ENCODE data around the gene ADISSP. TPM values are rescaled to one million over a fixed set of nuclear protein-coding genes. Genes with fewer than 3 reads are reported as not detected.
A peak's percentile ranks its signal among the peaks of the same experiment; 100 is the strongest.

The ADISSP gene
- total and polyA plus RNA-seq, 2 of the 13 experiments (the other 11 are each of a cell fraction or from before 2014, with no cell fraction given) = 38.3 to 90.6 TPM

DNA sequence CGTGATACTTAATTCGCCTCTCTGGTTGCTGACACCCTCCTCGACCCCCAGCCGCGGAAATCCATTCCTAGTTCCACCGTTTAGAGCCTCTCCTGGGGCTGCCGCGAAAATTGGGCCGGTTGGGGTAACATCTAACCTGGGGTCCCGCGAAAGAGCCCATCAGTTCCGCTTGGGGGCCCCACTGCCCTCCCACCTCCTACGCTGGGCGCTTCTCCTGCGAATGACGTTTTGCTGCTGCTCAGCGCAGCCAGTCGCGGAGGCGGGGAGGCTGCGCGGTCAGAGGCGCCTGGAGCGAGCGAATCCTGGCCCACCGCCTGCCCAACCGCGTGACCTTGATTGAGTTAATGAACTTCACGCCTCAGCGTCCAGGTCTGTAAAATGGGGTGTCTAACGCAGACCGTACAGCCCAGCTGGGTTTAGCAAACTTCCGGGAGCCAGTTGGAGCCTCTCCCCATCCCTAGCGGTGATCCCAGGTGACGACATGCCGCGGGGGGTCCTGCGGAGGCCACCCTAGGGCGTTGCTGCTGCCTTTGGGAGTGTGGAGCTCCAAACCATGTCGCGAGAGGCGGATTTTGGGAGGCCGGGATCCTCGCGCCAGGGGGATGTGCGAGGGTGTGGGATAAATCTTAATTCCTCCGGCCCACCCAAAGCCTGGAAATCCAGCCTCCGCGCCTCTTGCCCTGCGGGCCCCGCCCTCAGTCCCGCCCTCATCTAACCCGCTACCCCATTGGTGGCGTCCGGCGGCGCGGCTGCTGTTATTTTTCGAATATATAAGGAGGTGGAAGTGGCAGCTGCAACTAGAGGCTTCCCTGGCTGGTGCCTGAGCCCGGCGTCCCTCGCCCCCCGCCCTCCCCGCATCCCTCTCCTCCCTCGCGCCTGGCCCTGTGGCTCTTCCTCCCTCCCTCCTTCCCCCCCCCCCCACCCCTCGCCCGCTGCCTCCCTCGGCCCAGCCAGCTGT is 28.2 kb upstream of the ADISSP start, which contains the start of gene CDC25B (continued):
- TF ChIP-seq KAT2B (IDR thresholded peaks at IDR 0.05; ENCODE audit: borderline replicate concordance, low read depth, low read length) = no peak
- TF ChIP-seq, protein P1, sequence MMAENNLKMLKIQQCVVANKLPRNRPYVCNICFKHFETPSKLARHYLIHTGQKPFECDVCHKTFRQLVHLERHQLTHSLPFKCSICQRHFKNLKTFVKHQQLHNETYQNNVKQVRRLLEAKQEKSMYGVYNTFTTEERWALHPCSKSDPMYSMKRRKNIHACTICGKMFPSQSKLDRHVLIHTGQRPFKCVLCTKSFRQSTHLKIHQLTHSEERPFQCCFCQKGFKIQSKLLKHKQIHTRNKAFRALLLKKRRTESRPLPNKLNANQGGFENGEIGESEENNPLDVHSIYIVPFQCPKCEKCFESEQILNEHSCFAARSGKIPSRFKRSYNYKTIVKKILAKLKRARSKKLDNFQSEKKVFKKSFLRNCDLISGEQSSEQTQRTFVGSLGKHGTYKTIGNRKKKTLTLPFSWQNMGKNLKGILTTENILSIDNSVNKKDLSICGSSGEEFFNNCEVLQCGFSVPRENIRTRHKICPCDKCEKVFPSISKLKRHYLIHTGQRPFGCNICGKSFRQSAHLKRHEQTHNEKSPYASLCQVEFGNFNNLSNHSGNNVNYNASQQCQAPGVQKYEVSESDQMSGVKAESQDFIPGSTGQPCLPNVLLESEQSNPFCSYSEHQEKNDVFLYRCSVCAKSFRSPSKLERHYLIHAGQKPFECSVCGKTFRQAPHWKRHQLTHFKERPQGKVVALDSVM (CRISPR knock-in tag; IDR thresholded peaks at IDR 0.05) = peak; percentile 80
- TF ChIP-seq ZNF17 (CRISPR knock-in tag; IDR thresholded peaks at IDR 0.05) = no peak
- 0 out of 2 replicates have a peak, but pooled peaks have one; percentile 58 for TF ChIP-seq ZC3H13 (CRISPR knock-in tag; IDR thresholded peaks at IDR 0.05)
- peak; percentile 57; the same call in 1 of the 2 replicates for TF ChIP-seq ARNTL (CRISPR knock-in tag; IDR thresholded peaks at IDR 0.05)
- TF ChIP-seq AGO1 (IDR thresholded peaks at IDR 0.05; ENCODE audit: low read depth, low read length, poor library complexity, severe bottlenecking) = no peak
- no peak for TF ChIP-seq CHCHD3 (CRISPR knock-in tag; IDR thresholded peaks at IDR 0.05)
- TF ChIP-seq, protein P2, sequence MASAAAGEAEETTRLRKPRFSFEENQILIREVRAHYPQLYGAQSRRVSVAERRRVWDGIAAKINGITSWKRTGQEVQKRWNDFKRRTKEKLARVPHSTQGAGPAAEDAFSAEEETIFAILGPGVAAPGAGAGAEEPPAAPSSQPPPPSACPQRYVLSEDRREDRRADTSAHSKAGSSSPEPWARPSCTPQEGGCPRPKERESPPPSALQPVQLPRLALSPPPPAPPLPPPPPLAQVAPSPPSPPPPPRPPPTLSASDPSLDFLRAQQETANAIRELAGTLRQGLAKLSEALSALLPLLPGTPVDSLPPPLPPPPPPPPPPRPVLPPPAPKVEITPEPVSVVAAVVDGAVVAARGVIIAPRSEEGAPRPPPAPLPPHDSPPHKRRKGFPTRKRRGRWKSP (CRISPR knock-in tag; IDR thresholded peaks at IDR 0.05) = peak; percentile 77; the same call in 1 of the 2 replicates
- TF ChIP-seq NFE2L2 (IDR thresholded peaks at IDR 0.05; ENCODE audit: low read length) = no peak
- TF ChIP-seq NR2F2 (IDR thresholded peaks at IDR 0.05; ENCODE audit: borderline replicate concordance, low read depth) = peak; percentile 13; the same call in 1 of the 2 replicates
- TF ChIP-seq DMAP1 (CRISPR knock-in tag; IDR thresholded peaks at IDR 0.05) = peak; percentile 62; the same call in 1 of the 2 replicates
- TF ChIP-seq, protein P3, sequence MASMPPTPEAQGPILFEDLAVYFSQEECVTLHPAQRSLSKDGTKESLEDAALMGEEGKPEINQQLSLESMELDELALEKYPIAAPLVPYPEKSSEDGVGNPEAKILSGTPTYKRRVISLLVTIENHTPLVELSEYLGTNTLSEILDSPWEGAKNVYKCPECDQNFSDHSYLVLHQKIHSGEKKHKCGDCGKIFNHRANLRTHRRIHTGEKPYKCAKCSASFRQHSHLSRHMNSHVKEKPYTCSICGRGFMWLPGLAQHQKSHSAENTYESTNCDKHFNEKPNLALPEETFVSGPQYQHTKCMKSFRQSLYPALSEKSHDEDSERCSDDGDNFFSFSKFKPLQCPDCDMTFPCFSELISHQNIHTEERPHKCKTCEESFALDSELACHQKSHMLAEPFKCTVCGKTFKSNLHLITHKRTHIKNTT (CRISPR knock-in tag; IDR thresholded peaks at IDR 0.05) = no peak
- TF ChIP-seq CBFB (CRISPR knock-in tag; IDR thresholded peaks at IDR 0.05) = no peak; the same call in 1 of the 2 replicates
- peak; percentile 61 for TF ChIP-seq HNRNPLL (IDR thresholded peaks at IDR 0.05; ENCODE audit: low read depth, low read length, poor library complexity, severe bottlenecking)
- no peak for TF ChIP-seq ZNF841 (CRISPR knock-in tag; IDR thresholded peaks at IDR 0.05; ENCODE audit: borderline replicate concordance)
- no peak; the same call in 1 of the 2 replicates for TF ChIP-seq CCDC6 (CRISPR knock-in tag; IDR thresholded peaks at IDR 0.05)
- no peak; the same call in 1 of the 2 replicates for TF ChIP-seq CBX5 (CRISPR knock-in tag; IDR thresholded peaks at IDR 0.05; ENCODE audit: borderline replicate concordance)
- TF ChIP-seq, protein P4, sequence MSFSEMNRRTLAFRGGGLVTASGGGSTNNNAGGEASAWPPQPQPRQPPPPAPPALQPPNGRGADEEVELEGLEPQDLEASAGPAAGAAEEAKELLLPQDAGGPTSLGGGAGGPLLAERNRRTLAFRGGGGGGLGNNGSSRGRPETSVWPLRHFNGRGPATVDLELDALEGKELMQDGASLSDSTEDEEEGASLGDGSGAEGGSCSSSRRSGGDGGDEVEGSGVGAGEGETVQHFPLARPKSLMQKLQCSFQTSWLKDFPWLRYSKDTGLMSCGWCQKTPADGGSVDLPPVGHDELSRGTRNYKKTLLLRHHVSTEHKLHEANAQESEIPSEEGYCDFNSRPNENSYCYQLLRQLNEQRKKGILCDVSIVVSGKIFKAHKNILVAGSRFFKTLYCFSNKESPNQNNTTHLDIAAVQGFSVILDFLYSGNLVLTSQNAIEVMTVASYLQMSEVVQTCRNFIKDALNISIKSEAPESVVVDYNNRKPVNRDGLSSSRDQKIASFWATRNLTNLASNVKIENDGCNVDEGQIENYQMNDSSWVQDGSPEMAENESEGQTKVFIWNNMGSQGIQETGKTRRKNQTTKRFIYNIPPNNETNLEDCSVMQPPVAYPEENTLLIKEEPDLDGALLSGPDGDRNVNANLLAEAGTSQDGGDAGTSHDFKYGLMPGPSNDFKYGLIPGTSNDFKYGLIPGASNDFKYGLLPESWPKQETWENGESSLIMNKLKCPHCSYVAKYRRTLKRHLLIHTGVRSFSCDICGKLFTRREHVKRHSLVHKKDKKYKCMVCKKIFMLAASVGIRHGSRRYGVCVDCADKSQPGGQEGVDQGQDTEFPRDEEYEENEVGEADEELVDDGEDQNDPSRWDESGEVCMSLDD (CRISPR knock-in tag; IDR thresholded peaks at IDR 0.05; ENCODE audit: borderline replicate concordance) = peak; percentile 33; the same call in 1 of the 2 replicates
- TF ChIP-seq, protein P5, sequence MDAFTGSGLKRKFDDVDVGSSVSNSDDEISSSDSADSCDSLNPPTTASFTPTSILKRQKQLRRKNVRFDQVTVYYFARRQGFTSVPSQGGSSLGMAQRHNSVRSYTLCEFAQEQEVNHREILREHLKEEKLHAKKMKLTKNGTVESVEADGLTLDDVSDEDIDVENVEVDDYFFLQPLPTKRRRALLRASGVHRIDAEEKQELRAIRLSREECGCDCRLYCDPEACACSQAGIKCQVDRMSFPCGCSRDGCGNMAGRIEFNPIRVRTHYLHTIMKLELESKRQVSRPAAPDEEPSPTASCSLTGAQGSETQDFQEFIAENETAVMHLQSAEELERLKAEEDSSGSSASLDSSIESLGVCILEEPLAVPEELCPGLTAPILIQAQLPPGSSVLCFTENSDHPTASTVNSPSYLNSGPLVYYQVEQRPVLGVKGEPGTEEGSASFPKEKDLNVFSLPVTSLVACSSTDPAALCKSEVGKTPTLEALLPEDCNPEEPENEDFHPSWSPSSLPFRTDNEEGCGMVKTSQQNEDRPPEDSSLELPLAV (CRISPR knock-in tag; conservative IDR thresholded peaks at IDR 0.05; ENCODE audit: low read depth) = no peak

Data from HepG2 (cell line).